Diencephalon (tissue), 1 donor: ENCODE data around the gene EME2. TPM values are rescaled to one million over a fixed set of nuclear protein-coding genes. Genes with fewer than 3 reads are reported as not detected.

ENCODE experiments used
- small RNA-seq: library from RNA; depleted of rRNA; stranded (forward); fragments of <200 nt; gene quantifications from one replicate; pipeline ENCODE3, GENCODE V24; 2014
- total RNA-seq: library from RNA; depleted of rRNA; stranded (reverse); fragments of >200 nt; gene quantifications from one replicate; pipeline ENCODE4 v1.2.3, GENCODE V29; 2014

Gene EME2, protein sequence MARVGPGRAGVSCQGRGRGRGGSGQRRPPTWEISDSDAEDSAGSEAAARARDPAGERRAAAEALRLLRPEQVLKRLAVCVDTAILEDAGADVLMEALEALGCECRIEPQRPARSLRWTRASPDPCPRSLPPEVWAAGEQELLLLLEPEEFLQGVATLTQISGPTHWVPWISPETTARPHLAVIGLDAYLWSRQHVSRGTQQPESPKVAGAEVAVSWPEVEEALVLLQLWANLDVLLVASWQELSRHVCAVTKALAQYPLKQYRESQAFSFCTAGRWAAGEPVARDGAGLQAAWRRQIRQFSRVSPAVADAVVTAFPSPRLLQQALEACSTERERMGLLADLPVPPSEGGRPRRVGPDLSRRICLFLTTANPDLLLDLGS
- total RNA-seq: 12.0 TPM

DNA sequence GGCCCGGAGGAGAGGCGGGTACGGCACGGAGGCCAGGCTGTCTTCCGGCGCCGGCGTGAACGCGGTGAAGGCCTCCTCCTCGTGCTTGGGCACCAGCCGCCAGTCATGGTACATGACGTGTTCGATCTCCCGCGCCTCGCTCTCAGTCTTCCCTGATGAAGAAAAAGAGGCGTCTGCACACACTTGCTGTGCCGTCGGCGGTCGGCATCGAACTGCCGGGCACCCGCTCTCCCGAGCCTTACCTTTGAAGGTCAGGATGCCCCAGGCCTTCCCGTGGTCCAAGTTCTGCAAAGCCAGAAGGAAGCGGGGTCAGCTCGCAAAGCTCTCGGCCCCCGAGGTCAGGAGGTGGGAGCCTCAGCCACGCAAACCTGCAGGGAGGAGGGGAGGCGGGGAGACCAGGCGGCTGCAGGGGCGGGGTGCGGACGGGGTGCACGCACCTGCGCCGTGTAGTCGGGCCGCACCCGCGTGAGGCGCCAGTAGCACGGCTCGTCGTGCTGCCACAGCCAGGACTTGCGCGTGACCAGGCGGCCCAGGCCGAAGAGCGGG, at the start of gene EME2:
TSS of gene EME2 (plus strand) at position 449 of the 546 bp plus-strand sequence. CDS start 418 bp downstream, outside the sequence.

DNA sequence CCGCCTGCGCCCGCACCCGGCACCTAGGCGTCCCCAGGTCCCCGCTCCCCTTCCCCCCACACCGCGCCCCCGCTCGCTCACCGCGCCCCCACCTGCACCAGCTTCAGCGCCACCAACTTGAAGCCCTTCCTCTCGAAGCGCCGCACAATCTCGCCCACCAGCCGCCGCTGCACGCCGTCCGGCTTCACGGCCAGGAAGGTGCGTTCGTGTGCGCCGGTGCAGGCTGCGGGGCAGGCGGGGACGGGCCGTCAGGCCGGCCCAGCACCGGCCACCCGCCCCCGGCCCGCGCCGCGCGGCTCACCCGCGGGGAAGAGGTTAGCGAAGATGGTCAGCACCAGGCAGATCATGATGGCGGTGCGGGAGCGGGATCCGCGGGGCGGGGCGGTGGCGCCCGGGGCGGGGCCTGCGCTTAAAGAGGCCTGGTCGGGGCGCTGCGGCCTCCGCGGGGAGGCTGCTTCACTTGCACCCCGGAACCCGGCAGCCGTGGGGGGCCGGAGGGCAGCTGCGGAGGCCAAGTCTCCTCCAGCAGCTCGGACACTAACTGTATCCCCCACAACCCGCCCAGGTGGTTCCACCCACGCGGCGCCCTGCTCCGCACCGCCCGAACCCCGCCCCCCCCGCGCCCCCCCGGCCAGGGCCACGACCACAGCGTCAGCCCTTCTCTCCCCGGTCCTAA, 1.3 kb upstream of the EME2 start, which contains the start of gene NME3:
TSS of gene NME3 (minus strand) at position 356 of the 676 bp plus-strand sequence. CDS start at position 347, 9 bp downstream.

DNA sequence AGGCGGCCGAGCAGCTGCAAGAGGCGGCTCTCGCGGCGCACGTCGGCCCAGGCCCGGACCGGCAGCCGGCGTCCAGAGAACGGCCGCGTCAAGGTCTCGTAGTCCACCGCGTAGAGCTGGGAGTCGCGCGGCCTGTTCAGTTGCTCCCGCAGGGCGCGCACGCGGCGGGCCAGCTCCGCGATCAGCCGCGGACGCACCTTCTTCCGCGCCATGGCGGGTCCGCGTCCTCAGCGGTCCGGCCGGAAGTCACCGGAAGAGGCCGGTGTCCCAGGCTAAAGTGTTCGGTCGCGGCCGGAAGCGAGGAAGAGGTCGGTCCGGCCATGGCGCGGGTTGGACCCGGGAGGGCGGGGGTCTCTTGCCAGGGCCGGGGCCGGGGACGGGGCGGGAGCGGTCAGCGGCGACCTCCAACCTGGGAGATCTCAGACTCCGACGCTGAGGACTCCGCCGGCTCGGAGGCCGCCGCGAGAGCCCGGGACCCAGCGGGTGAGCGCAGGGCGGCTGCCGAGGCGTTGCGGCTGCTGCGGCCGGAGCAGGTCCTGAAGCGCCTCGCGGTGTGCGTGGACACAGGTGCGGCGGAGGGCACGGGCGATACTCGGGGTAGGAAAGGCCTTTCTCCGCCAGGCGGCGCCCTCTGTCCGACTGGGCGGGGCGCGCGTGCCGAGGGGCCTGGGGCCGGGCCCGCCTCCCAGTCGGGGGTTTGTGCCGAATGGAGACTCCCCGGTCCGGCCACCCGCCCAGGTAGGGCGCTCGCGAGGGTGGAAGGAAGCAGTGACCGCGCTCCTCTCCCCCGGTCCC, 495 bp downstream of the EME2 start, which contains the start of gene MRPS34:
TSS of gene MRPS34 (minus strand) at position 227 of the 795 bp plus-strand sequence. CDS start at position 212, 15 bp downstream.

DNA sequence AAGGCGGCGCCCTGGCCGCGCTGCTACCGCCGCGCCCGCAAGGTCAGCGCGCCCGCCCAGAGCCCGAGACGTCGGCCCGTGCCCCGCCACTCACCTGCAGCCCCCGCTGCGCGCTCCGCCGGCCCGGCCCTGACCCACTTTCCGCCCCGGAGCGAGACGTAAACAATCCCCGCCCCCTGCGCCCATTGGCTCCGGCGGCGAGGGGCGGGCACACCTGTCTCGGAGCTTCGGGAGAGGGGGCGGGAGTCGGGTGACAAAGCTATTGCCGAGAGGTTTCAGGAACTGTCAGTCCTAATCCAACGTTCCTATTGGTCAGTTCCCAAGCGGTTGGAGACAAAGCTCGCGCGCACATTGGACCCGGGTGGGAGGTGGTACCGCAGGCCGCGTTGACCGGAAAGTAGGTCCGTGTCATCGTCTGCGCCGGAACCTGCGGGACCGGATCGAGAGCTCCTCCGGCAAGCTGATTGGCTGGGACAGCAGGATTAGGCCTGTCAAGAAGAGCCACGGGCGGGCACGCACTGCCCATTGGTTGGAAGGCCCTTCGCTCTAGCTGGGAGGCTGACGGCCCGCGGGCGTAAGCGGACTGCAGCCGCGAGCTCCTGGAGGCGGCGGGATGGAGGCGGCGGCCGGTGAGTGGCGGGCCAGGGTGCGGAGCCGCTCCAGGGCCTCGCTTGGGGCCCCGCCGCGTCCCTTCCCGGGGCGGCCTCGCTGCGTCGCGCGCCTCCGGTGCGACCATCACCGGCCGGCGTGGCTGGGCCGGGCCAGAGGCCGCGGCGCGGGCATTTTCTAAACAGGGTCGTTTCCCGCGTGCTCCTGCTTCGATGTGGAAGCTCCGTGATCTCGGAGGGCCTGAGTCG, 10.0 kb downstream of the EME2 start, which contains the start of the genes NUBP2 and SPSB3:
TSS of gene NUBP2 (plus strand) at position 553 of the 857 bp plus-strand sequence. CDS start at position 614, 61 bp downstream.
TSS of gene SPSB3 (minus strand) at position 164 of the 857 bp plus-strand sequence. CDS start 1,088 bp downstream, outside the sequence.

DNA sequence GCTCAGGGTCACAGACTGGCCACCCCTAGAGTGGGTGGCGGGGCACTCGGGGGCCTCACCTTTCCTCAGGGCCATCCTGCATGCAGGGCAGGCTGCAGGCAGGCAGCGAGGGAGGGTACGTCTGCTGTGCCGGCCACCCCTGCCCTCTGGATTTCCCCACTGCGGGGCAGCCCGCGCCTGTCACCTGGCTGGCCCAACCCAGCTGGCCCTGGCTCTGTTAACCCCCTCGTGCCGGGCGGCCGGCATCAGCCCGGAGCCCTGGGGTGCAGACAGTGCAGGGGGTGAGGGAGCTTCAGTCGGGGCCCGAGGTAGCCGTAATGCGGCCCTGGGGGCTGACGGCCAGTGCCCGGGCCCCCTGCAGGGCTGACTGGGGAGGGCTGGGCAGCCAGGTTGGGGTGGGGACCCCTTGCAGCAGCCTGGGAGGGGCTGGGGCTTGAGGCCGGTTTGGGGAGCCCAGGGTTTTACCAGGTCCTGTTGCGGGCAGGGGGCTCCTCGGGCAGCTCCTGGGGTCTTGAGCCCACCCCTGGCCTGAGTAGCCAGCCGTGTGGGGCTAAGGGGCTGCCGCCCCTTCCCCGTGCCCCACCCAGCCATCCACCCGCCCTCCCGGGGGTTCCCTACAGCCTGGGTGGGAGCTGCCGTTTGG, 21.1 kb downstream of the EME2 start, which contains the start of gene IGFALS:
TSS of gene IGFALS (minus strand) at position 128 of the 643 bp plus-strand sequence. CDS start at position 75, 53 bp downstream.

Small RNA genes within 50 kb of the gene (small RNA-seq; reads per million reads assigned to genes)
- gene MIR3177: 0.15 reads per million

Other genes with a start within 250 kb of the EME2 start
- gene TMEM204, start 239.1 kb upstream of the EME2 start, total RNA-seq: 3.2 TPM
- 42.7 TPM for gene IFT140, start 160.7 kb upstream of the EME2 start, total RNA-seq
- gene CRAMP1, start 160.4 kb upstream of the EME2 start, total RNA-seq: 10.1 TPM
- 35.1 TPM for gene JPT2, start 94.5 kb upstream of the EME2 start, total RNA-seq
- gene MAPK8IP3, start 66.6 kb upstream of the EME2 start, total RNA-seq: 85.8 TPM
- gene NME3, start 1.3 kb upstream of the EME2 start, total RNA-seq: 23.8 TPM
- 34.4 TPM for gene MRPS34, start 324 bp downstream of the EME2 start, total RNA-seq
- gene SPSB3, start 9.8 kb downstream of the EME2 start, total RNA-seq: 44.5 TPM
- gene NUBP2, start 10.2 kb downstream of the EME2 start, total RNA-seq: 36.2 TPM
- not detected for gene IGFALS, start 20.9 kb downstream of the EME2 start, total RNA-seq
- 67.4 TPM for gene HAGH, start 54.0 kb downstream of the EME2 start, total RNA-seq
- 44.3 TPM for gene FAHD1, start 54.4 kb downstream of the EME2 start, total RNA-seq
- gene MEIOB, start 99.4 kb downstream of the EME2 start, total RNA-seq: 1.8 TPM
- not detected for gene HS3ST6, start 145.6 kb downstream of the EME2 start, total RNA-seq
- gene MSRB1, start 170.4 kb downstream of the EME2 start, total RNA-seq: 6.7 TPM
- gene RPL3L, start 181.9 kb downstream of the EME2 start, total RNA-seq: not detected
- 93.0 TPM for gene NDUFB10, start 186.7 kb downstream of the EME2 start, total RNA-seq
- gene RPS2, start 192.0 kb downstream of the EME2 start, total RNA-seq: 1,359 TPM
- not detected for gene RNF151, start 194.0 kb downstream of the EME2 start, total RNA-seq
- gene TBL3, start 199.2 kb downstream of the EME2 start, total RNA-seq: 13.1 TPM
- gene NOXO1, start 208.7 kb downstream of the EME2 start, total RNA-seq: 1.2 TPM
- gene GFER, start 211.4 kb downstream of the EME2 start, total RNA-seq: 14.1 TPM
- 112 TPM for gene SYNGR3, start 217.2 kb downstream of the EME2 start, total RNA-seq
- gene ZNF598, start 237.0 kb downstream of the EME2 start, total RNA-seq: 7.8 TPM
- gene NPW, start 247.0 kb downstream of the EME2 start, total RNA-seq: not detected